ENCODE results near the gene METTL8. TPM values are rescaled to one million over a fixed set of nuclear protein-coding genes. Genes with fewer than 3 reads are reported as not detected.

METTL8 gene
- polyA plus RNA-seq, 4 donors = 11.8 to 17.2 (median 15.4) TPM

- no peak for DNase-seq (ENCODE audit: low read depth in 4 of 4, low spot score in 3 of 4)
Measured at GRCh38 chr2:171267855-171268629, 165.7 kb downstream of the METTL8 start.

Other genes with a start within 250 kb of the METTL8 start
- gene DCAF17, start 236 bp upstream of the METTL8 start, polyA plus RNA-seq (ENCODE audit: insufficient read length in 4 of 4) = 10 to 100 TPM; 21.6 to 30.4 (median 28.4) TPM
- gene CYBRD1, start 88.5 kb upstream of the METTL8 start, polyA plus RNA-seq (ENCODE audit: insufficient read length in 4 of 4) = 10 to 100 TPM; 44.5 to 54.7 (median 50.2) TPM